HepG2 (cell line): ENCODE data around the gene P2RX3. TPM values are rescaled to one million over a fixed set of nuclear protein-coding genes. Genes with fewer than 3 reads are reported as not detected.

Source experiments
- ATAC-seq: fragments of 200-7000 bp; cut with Tn5 transposase; 3 replicates; pipeline ENCODE4 v1.9.1; 2020; ENCODE audit warnings: mild to moderate bottlenecking, moderate library complexity
- BruUV-seq: library from RNA; stranded (reverse); fragments of 400-500 nt; replicated peaks from 2 replicates; lab custom pipeline; 2021; lab: Mats Ljungman, UMichigan
- CTCF ChIA-PET: fragments of 300-600 bp; formaldehyde crosslinking; extraction: SDS; loops from one replicate; lab custom pipeline; 2021; ENCODE audit warnings: low total read pairs, inconsistent platforms, low intra/inter-chr PET ratio; lab: Yijun Ruan, JAX
- POLR2A ChIA-PET: fragments of 350-600 bp; sonication (Branson Sonifier 250); formaldehyde crosslinking; loops from one replicate; lab custom pipeline; 2020; ENCODE audit warnings: antibody characterized with exemption, inconsistent platforms; lab: Yijun Ruan, JAX
- DNase-seq: peaks from one replicate; pipeline ENCODE4 v3.0.0-alpha.2; 2015; ENCODE audit warnings: low spot score
- FAIRE-seq: peaks from 3 replicates; lab custom pipeline; 2011; peaks lifted over from hg19 to GRCh38; lab: Jason Lieb, UNC
- H2AFZ ChIP-seq: one replicate; pipeline ENCODE4 v1.6.1; 2011; ENCODE audit warnings: low read length, inconsistent platforms
- H3K27ac ChIP-seq: fragments of 300-600 bp; 3 replicates; pipeline ENCODE4 v1.8.0; 2011; ENCODE audit warnings: mixed run types, mild to moderate bottlenecking, mixed read lengths, low read length, inconsistent platforms; ENCODE audit not compliant: insufficient read depth; ENCODE audit errors: extremely low read length
- H3K27me3 ChIP-seq, 2 experiments: fragments of 200-600 bp in 1 of 2; 2 replicates in 1 of 2; 3 replicates in 1 of 2; pipeline versions ENCODE4 v1.6.0 to v1.8.0; 2011; ENCODE audit warnings: low read length in 2 of 2, mild to moderate bottlenecking in 2 of 2, moderate library complexity in 2 of 2, inconsistent platforms in 1 of 2; ENCODE audit not compliant: insufficient read depth in 2 of 2, control insufficient read depth in 1 of 2
- H3K36me3 ChIP-seq, 2 experiments: fragments of 200-600 bp in 1 of 2; replicated peaks in 1 of 2; 2 replicates in 1 of 2; 3 replicates in 1 of 2; pipeline versions ENCODE4 v1.5.1 to v1.8.0; 2011; ENCODE audit warnings: low read length in 2 of 2, inconsistent platforms in 1 of 2; ENCODE audit not compliant: insufficient read depth in 2 of 2, control insufficient read depth in 1 of 2
- H3K4me1 ChIP-seq: 2 replicates; pipeline ENCODE4 v1.5.1; 2012; ENCODE audit warnings: low read length, inconsistent platforms; ENCODE audit not compliant: insufficient read depth
- H3K4me2 ChIP-seq: 2 replicates; pipeline ENCODE4 v1.6.0; 2011; ENCODE audit warnings: low read depth, low read length, inconsistent platforms
- H3K4me3 ChIP-seq, 3 experiments: fragments of 200-600 bp in 1 of 3; sonication (generic), shearing (Covaris generic) in 1 of 3; replicated peaks in 1 of 3; 2 replicates each; pipeline ENCODE4 v1.5.1; 2011 to 2016; ENCODE audit warnings: low read length in 3 of 3, inconsistent platforms in 2 of 3, low read depth in 2 of 3, mild to moderate bottlenecking in 2 of 3, control low read depth in 1 of 3, mixed read lengths in 1 of 3; ENCODE audit not compliant: insufficient read depth in 1 of 3
- H3K79me2 ChIP-seq: one replicate; pipeline ENCODE4 v1.6.1; 2011; ENCODE audit warnings: low read length, inconsistent platforms; ENCODE audit not compliant: insufficient read depth
- H3K9ac ChIP-seq: 2 replicates; pipeline ENCODE4 v1.6.0; 2011; ENCODE audit warnings: mild to moderate bottlenecking, low read depth, low read length, inconsistent platforms; ENCODE audit not compliant: insufficient read depth
- H3K9me3 ChIP-seq: 2 replicates; pipeline ENCODE4 v1.5.1; 2012; ENCODE audit warnings: mild to moderate bottlenecking, low read length
- H4K20me1 ChIP-seq: 2 replicates; pipeline ENCODE4 v1.6.0; 2011; ENCODE audit warnings: inconsistent platforms, mild to moderate bottlenecking, low read length, moderate library complexity; ENCODE audit not compliant: insufficient read depth
- BCL6 ChIP-seq: IDR thresholded peaks from 2 replicates; pipeline ENCODE4 v1.6.1; 2016; ENCODE audit warnings: missing genetic modification reagents, missing compliant biosample characterization
- CREM ChIP-seq, 2 experiments: sonication (generic) in 1 of 2; formaldehyde crosslinking in 1 of 2; IDR thresholded peaks; 2 replicates each; pipeline versions ENCODE4 v1.4.0 to v1.6.1; 2016 to 2020; ENCODE audit warnings: antibody characterized with exemption in 1 of 2, mild to moderate bottlenecking in 1 of 2, missing genetic modification reagents in 1 of 2
- EZH2 ChIP-seq: conservative IDR thresholded peaks from 2 replicates; pipeline ENCODE4 v1.6.1; 2012; ENCODE audit warnings: mild to moderate bottlenecking, low read depth, low read length, moderate library complexity
- FOXK2 ChIP-seq: fragments of 450-650 bp; IDR thresholded peaks from 2 replicates; pipeline ENCODE4 v1.6.1; 2016
- JARID2 ChIP-seq: sonication (generic); formaldehyde crosslinking; IDR thresholded peaks from 2 replicates; pipeline ENCODE4 v1.8.1; 2023; ENCODE audit warnings: missing genetic modification reagents, inconsistent platforms; ENCODE audit not compliant: insufficient replicate concordance
- MATR3 ChIP-seq: sonication (generic); formaldehyde crosslinking; IDR thresholded peaks from 2 replicates; pipeline ENCODE4 v1.4.0; 2020; ENCODE audit warnings: missing genetic modification reagents
- MLLT10 ChIP-seq: sonication (generic); formaldehyde crosslinking; IDR thresholded peaks from 2 replicates; pipeline ENCODE4 v1.4.0; 2020; ENCODE audit warnings: missing genetic modification reagents
- SUZ12 ChIP-seq: fragments of 150-350 bp; IDR thresholded peaks from 2 replicates; pipeline ENCODE4 v1.6.1; 2014; ENCODE audit warnings: low read depth, low read length
- ZC3H4 ChIP-seq: sonication (generic); formaldehyde crosslinking; IDR thresholded peaks from 2 replicates; pipeline ENCODE4 v1.4.0; 2020; ENCODE audit warnings: missing genetic modification reagents, borderline replicate concordance
- ZKSCAN5 ChIP-seq: sonication (generic); formaldehyde crosslinking; IDR thresholded peaks from 2 replicates; pipeline ENCODE4 v1.5.1; 2020; ENCODE audit warnings: mild to moderate bottlenecking, missing genetic modification reagents
- ZNF749 ChIP-seq: sonication (generic); formaldehyde crosslinking; IDR thresholded peaks from 2 replicates; pipeline ENCODE4 v1.8.0; 2022; ENCODE audit warnings: mild to moderate bottlenecking, missing genetic modification reagents, moderate library complexity, borderline replicate concordance
- WGBS: methylation state at CpG from one replicate; pipeline ENCODE4 v1.1.6; 2017; ENCODE audit warnings: low lambda C conversion rate; 5-methylcytosine and 5-hydroxymethylcytosine counted together
- in situ Hi-C: cut with HindIII; loops from 2 replicates; pipeline ENCODE4 v1.10.0; 2017; ENCODE audit warnings: low pct_unique_long_range_greater_than_20kb; ENCODE audit not compliant: extremely low pct_ligation_motif_present
- intact Hi-C: fragments of 100-400 bp; cut with micrococcal nuclease; formaldehyde crosslinking; loops from one replicate; pipeline ENCODE4 v1.10.0; 2022; ENCODE audit not compliant: unreplicated experiment
- polyA plus RNA-seq, 8 experiments: library from polyadenylated mRNA; depleted of rRNA in 3 of 8; stranded (reverse) in 7 of 8; unstranded in 1 of 8; fragments of >200 nt; fragmentation: Illumina TruSeq in 4 of 8; extraction: Trizol in 4 of 8; gene quantifications; 2 replicates each; pipeline versions ENCODE4 v1.2.1 to v1.2.3, GENCODE V29; 2011 to 2016; ENCODE audit warnings: low read depth in 4 of 8, missing spikeins in 1 of 8, mixed read lengths in 1 of 8; ENCODE audit not compliant: insufficient read depth in 1 of 8
- total RNA-seq, 5 experiments: library from RNA; depleted of rRNA; stranded (reverse); fragments of >200 nt; fragmentation: Illumina TruSeq; extraction: Trizol; gene quantifications; 2 replicates each; pipeline ENCODE4 v1.2.3, GENCODE V29; 2016; ENCODE audit warnings: low read depth in 1 of 5
- TF ChIP-seq, protein P1 (sequence below): IDR thresholded peaks from 2 replicates; pipeline ENCODE4 v1.6.1; 2012; ENCODE audit warnings: low read length, improper control_type of control experiment
- TF ChIP-seq, protein P2 (sequence below): sonication (generic); formaldehyde crosslinking; IDR thresholded peaks from 2 replicates; pipeline ENCODE4 v1.4.0; 2020; ENCODE audit warnings: missing genetic modification reagents; ENCODE audit errors: not compliant biosample characterization
- TF ChIP-seq, protein P3 (sequence below): sonication (generic); formaldehyde crosslinking; IDR thresholded peaks from 2 replicates; pipeline ENCODE4 v1.8.1; 2022; ENCODE audit warnings: mild to moderate bottlenecking, missing genetic modification reagents
- TF ChIP-seq, protein P4 (sequence below), 2 experiments: fragments of 450-650 bp in 1 of 2; sonication (generic) in 1 of 2; formaldehyde crosslinking; IDR thresholded peaks; 2 replicates each; pipeline versions ENCODE4 v1.5.0 to v1.8.0; 2020 to 2022; ENCODE audit warnings: mild to moderate bottlenecking in 1 of 2, missing genetic modification reagents in 1 of 2
- TF ChIP-seq, protein P5 (sequence below): IDR thresholded peaks from 2 replicates; pipeline ENCODE4 v1.6.1; 2016; ENCODE audit warnings: low read depth, borderline replicate concordance
- TF ChIP-seq, protein P6 (sequence below): sonication (generic); formaldehyde crosslinking; IDR thresholded peaks from 2 replicates; pipeline ENCODE4 v1.4.0; 2020; ENCODE audit warnings: mild to moderate bottlenecking, missing genetic modification reagents

P2RX3 gene
- total and polyA plus RNA-seq, 2 of the 13 experiments (the other 11 are each of a cell fraction or from before 2014, with no cell fraction given), result 0.08 TPM; not detected in 1

DNA sequence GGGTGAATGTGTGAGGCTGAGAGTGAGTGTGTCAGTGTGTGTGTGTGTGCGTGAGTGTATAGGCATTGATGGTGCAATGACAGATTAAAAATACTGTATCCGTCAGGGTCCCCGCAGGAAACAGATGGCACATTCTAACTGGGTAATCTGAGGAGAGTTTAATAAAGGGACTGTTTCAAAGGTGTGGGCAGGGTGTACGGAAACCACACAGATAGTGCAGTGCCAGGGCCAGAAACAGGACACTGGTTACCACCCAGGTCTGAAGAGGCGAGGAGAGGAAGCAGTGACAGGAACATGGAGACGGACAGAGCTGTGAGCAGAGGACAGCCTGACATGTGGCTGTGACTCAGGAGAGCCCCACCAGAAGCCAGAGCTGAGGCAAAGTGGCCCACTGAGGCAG is 16.5 kb downstream of the P2RX3 start (continued):
- TF ChIP-seq MATR3 (CRISPR knock-in tag), result no peak
- TF ChIP-seq ZKSCAN5 (CRISPR knock-in tag), result no peak
- TF ChIP-seq FOXK2, result no peak
- TF ChIP-seq BCL6 (CRISPR knock-in tag), result no peak
- TF ChIP-seq, protein P1, sequence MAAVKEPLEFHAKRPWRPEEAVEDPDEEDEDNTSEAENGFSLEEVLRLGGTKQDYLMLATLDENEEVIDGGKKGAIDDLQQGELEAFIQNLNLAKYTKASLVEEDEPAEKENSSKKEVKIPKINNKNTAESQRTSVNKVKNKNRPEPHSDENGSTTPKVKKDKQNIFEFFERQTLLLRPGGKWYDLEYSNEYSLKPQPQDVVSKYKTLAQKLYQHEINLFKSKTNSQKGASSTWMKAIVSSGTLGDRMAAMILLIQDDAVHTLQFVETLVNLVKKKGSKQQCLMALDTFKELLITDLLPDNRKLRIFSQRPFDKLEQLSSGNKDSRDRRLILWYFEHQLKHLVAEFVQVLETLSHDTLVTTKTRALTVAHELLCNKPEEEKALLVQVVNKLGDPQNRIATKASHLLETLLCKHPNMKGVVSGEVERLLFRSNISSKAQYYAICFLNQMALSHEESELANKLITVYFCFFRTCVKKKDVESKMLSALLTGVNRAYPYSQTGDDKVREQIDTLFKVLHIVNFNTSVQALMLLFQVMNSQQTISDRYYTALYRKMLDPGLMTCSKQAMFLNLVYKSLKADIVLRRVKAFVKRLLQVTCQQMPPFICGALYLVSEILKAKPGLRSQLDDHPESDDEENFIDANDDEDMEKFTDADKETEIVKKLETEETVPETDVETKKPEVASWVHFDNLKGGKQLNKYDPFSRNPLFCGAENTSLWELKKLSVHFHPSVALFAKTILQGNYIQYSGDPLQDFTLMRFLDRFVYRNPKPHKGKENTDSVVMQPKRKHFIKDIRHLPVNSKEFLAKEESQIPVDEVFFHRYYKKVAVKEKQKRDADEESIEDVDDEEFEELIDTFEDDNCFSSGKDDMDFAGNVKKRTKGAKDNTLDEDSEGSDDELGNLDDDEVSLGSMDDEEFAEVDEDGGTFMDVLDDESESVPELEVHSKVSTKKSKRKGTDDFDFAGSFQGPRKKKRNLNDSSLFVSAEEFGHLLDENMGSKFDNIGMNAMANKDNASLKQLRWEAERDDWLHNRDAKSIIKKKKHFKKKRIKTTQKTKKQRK, result no peak
- no peak for TF ChIP-seq SUZ12

DNA sequence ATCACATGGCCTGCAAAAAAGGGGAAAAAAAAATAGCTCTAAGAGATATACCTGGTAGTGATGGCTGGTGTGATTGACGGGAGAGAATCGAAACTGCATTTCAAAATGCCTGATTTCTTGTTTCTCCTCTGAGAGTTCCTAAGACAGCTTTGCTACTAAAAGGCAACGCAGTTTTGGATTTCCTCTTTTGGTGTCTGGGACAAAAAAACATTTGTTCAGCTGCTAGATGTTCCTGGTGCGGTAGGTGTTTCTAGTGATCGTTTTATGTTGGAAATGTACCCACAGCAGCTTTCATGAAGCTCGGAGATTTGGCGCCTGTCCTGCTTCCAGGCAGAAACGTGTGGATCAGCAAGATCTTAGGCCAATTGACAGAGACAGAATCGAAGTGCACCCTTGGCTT is 18.1 kb downstream of the P2RX3 start:
- no peak overlapping the region for H3K4me2 ChIP-seq
- no peaks in the 10 kb centered on the region for H3K9me3 ChIP-seq
- H3K36me3 ChIP-seq, result no peaks in the 10 kb centered on the region
- no peaks in the 10 kb centered on the region for H4K20me1 ChIP-seq
- in situ Hi-C loops (loop anchor here (10.0 kb wide), 1 partner anchor 511 kb away; no protein-coding TSS in a partner anchor), intact Hi-C loops (no loop called here)
- no peak overlapping the region for H2AFZ ChIP-seq
- H3K4me3 ChIP-seq, result no peak overlapping the region
- WGBS, result 50% methylated on average over 9 of the region's 9 CpGs
- ATAC-seq (no peak), DNase-seq (no peak), FAIRE-seq (no peak)
- H3K27me3 ChIP-seq, result peaks cover 0 to 10% of the 10 kb centered on the region in 2 experiments; a peak in 2 of 5 replicates
- ChIA-PET CTCF (no interaction called here), POLR2A (no interaction called here)
- no peak overlapping the region for H3K27ac ChIP-seq
- H3K79me2 ChIP-seq, result no peaks in the 10 kb centered on the region
- H3K4me1 ChIP-seq, result peaks cover 15% of the 10 kb centered on the region
- no TSS peak for BruUV-seq
- H3K9ac ChIP-seq, result no peak overlapping the region
- TF ChIP-seq, protein P2, sequence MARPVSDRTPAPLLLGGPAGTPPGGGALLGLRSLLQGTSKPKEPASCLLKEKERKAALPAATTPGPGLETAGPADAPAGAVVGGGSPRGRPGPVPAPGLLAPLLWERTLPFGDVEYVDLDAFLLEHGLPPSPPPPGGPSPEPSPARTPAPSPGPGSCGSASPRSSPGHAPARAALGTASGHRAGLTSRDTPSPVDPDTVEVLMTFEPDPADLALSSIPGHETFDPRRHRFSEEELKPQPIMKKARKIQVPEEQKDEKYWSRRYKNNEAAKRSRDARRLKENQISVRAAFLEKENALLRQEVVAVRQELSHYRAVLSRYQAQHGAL (CRISPR knock-in tag), result no peak
- no peak for TF ChIP-seq ZKSCAN5 (CRISPR knock-in tag)
- TF ChIP-seq ZC3H4 (CRISPR knock-in tag), result no peak
- TF ChIP-seq, protein P3, sequence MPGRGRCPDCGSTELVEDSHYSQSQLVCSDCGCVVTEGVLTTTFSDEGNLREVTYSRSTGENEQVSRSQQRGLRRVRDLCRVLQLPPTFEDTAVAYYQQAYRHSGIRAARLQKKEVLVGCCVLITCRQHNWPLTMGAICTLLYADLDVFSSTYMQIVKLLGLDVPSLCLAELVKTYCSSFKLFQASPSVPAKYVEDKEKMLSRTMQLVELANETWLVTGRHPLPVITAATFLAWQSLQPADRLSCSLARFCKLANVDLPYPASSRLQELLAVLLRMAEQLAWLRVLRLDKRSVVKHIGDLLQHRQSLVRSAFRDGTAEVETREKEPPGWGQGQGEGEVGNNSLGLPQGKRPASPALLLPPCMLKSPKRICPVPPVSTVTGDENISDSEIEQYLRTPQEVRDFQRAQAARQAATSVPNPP (CRISPR knock-in tag), result no peak
- no peak for TF ChIP-seq EZH2
- no peak for TF ChIP-seq ZNF749 (CRISPR knock-in tag)
- TF ChIP-seq, protein P4, sequence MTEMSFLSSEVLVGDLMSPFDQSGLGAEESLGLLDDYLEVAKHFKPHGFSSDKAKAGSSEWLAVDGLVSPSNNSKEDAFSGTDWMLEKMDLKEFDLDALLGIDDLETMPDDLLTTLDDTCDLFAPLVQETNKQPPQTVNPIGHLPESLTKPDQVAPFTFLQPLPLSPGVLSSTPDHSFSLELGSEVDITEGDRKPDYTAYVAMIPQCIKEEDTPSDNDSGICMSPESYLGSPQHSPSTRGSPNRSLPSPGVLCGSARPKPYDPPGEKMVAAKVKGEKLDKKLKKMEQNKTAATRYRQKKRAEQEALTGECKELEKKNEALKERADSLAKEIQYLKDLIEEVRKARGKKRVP (CRISPR knock-in tag; IDR thresholded peaks at IDR 0.05), result no peak
- TF ChIP-seq, protein P5, sequence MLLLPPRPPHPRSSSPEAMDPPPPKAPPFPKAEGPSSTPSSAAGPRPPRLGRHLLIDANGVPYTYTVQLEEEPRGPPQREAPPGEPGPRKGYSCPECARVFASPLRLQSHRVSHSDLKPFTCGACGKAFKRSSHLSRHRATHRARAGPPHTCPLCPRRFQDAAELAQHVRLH (CRISPR knock-in tag), result no peak
- TF ChIP-seq CREM (IDR thresholded peaks at IDR 0.05), result no peak
- no peak for TF ChIP-seq CREM (CRISPR knock-in tag; IDR thresholded peaks at IDR 0.05)
- no peak for TF ChIP-seq JARID2 (CRISPR knock-in tag)
- TF ChIP-seq MLLT10 (CRISPR knock-in tag), result no peak
- TF ChIP-seq, protein P6, sequence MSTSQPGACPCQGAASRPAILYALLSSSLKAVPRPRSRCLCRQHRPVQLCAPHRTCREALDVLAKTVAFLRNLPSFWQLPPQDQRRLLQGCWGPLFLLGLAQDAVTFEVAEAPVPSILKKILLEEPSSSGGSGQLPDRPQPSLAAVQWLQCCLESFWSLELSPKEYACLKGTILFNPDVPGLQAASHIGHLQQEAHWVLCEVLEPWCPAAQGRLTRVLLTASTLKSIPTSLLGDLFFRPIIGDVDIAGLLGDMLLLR, result no peak
